ENCODE results near the gene GJC2. TPM values are rescaled to one million over a fixed set of nuclear protein-coding genes. Genes with fewer than 3 reads are reported as not detected.

The GJC2 gene
- total RNA-seq, 1 experiment from 2014 or later, result 18.5 TPM

GRCh38 chr1:228105270-228105995 is 44.3 kb upstream of the GJC2 start:
- H3K27me3 Mint-ChIP-seq (ENCODE audit: insufficient read depth, unreplicated experiment), result no peaks in the 10 kb centered on the region
- no peak for TF ChIP-seq CTCF (IDR thresholded peaks at IDR 0.05; ENCODE audit: unreplicated experiment)
- no TSS peak for BruUV-seq (replicated peaks)
- ChIA-PET POLR2A (interaction anchor here (0.6 to 10.8 kb wide), 8 partner anchors 11 to 371 kb away, joined by 3 to 128 read pairs (median 3); partner anchors contain the start of genes ARF1 and IBA57), CTCF (interaction anchor here (0.8 to 1.9 kb wide), 3 partner anchors 21 to 105 kb away, joined by 3 to 7 read pairs (median 5); no protein-coding TSS in a partner anchor)
- H3K36me3 Mint-ChIP-seq (ENCODE audit: insufficient read depth, unreplicated experiment), result peaks cover 44% of the 10 kb centered on the region
- H3K4me1 Mint-ChIP-seq (ENCODE audit: insufficient read depth, unreplicated experiment), result peaks cover 24% of the 10 kb centered on the region
- no peak for DNase-seq (ENCODE audit: unreplicated experiment)
- no peak overlapping the region for H3K27ac Mint-ChIP-seq (ENCODE audit: low read depth, unreplicated experiment)
- H3K4me3 Mint-ChIP-seq (ENCODE audit: unreplicated experiment), result no peak overlapping the region
- H3K9me3 Mint-ChIP-seq (ENCODE audit: unreplicated experiment), result no peaks in the 10 kb centered on the region
- intact Hi-C loops (cut with micrococcal nuclease), result loop anchor here (10.0 kb wide), 1 partner anchor 621 kb away; no protein-coding TSS in a partner anchor

- ChIA-PET CTCF (interaction anchor here (0.7 to 1.9 kb wide), 10 partner anchors 16 to 110 kb away, joined by 3 to 7 read pairs (median 5); partner anchors contain the start of gene IBA57), POLR2A (interaction anchor here (0.7 to 10.8 kb wide), 12 partner anchors 11 to 350 kb away, joined by 3 to 128 read pairs (median 3); partner anchors contain the start of genes ARF1, GUK1 and IBA57)
- no TSS peak for BruUV-seq (replicated peaks)
- TF ChIP-seq CTCF (IDR thresholded peaks at IDR 0.05; ENCODE audit: unreplicated experiment), result no peak
- Mint-ChIP-seq H3K4me1 (ENCODE audit: insufficient read depth, unreplicated experiment) (peaks cover 20% of the 10 kb centered on the region), H3K4me3 (ENCODE audit: unreplicated experiment) (no peak overlapping the region), H3K27me3 (ENCODE audit: insufficient read depth, unreplicated experiment) (no peaks in the 10 kb centered on the region), H3K27ac (ENCODE audit: low read depth, unreplicated experiment) (no peak overlapping the region), H3K36me3 (ENCODE audit: insufficient read depth, unreplicated experiment) (peaks cover 37% of the 10 kb centered on the region), H3K9me3 (ENCODE audit: unreplicated experiment) (no peaks in the 10 kb centered on the region)
- DNase-seq (ENCODE audit: unreplicated experiment), result no peak
- intact Hi-C loops (cut with micrococcal nuclease), result loop anchor here (10.0 kb wide), 1 partner anchor 621 kb away; no protein-coding TSS in a partner anchor
Observed at GRCh38 chr1:228105996-228106799, 43.5 kb upstream of the GJC2 start.

GRCh38 chr1:228106800-228107054 is 43.0 kb upstream of the GJC2 start:
- Mint-ChIP-seq H3K4me1 (ENCODE audit: insufficient read depth, unreplicated experiment) (peaks cover 15% of the 10 kb centered on the region), H3K36me3 (ENCODE audit: insufficient read depth, unreplicated experiment) (peaks cover 31% of the 10 kb centered on the region), H3K4me3 (ENCODE audit: unreplicated experiment) (no peak overlapping the region), H3K27ac (ENCODE audit: low read depth, unreplicated experiment) (no peak overlapping the region), H3K9me3 (ENCODE audit: unreplicated experiment) (no peaks in the 10 kb centered on the region), H3K27me3 (ENCODE audit: insufficient read depth, unreplicated experiment) (no peaks in the 10 kb centered on the region)
- POLR2A ChIA-PET, result interaction anchor here (0.7 to 10.8 kb wide), 11 partner anchors 12 to 350 kb away, joined by 3 to 128 read pairs (median 3); partner anchors contain the start of genes ARF1, GUK1 and IBA57
- no TSS peak for BruUV-seq (replicated peaks)
- no peak for DNase-seq (ENCODE audit: unreplicated experiment)
- intact Hi-C loops (cut with micrococcal nuclease), result loop anchor here (10.0 kb wide), 1 partner anchor 622 kb away; no protein-coding TSS in a partner anchor
- TF ChIP-seq CTCF (IDR thresholded peaks at IDR 0.05; ENCODE audit: unreplicated experiment), result no peak
- CTCF ChIA-PET, result interaction anchor here (0.7 to 1.9 kb wide), 9 partner anchors 16 to 111 kb away, joined by 3 to 7 read pairs (median 5); partner anchors contain the start of gene IBA57
